HG03439 (cell line): ENCODE results near the gene BAHCC1.
"Not testable (repeated sequence)": the region's sequence is repeated elsewhere in the genome, so short reads cannot be mapped to it uniquely, and the experiment has no call there.

Experiments
- ATAC-seq: cut with Tn5 transposase; IDR thresholded peaks from one replicate; pipeline ENCODE4 v1.9.1; 2021; ENCODE audit warnings: mild to moderate bottlenecking, moderate library complexity; ENCODE audit not compliant: unreplicated experiment

BAHCC1 gene

DNA sequence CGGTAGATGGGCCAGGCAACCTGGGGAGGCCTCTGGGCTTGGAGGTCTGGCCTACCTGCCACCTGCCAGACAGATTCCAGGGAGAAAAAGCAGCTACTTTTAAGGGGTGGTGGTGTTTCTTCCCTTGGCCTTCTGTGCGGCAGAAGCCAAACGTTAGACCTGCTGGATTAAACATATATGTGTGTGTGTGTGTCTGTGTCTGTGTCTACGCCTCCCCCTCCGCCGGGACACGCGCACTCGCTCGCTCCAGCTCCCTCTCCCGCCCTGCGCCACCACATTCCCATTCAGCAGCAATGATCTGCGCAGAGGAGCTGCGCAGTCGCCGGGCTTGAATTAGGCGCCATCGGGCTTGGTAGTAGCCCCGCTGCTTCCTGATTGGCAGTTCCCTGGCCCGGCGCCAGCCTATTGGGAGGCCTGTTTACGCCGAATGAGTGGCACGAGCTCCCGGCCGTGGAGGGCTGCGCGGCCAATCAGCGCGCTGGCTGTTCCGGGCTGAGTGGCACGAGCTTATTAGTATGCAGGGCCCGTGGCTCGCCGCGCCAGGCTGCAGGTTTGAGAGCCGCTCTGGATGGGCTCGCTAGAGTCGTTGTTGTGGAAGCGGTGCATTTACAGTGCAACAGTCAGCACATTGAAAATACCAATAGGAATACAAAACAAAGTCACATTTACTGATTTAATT lies at the start of gene BAHCC1:
TSS of gene BAHCC1 (plus strand) at position 537 of the 679 bp plus-strand sequence. CDS start 4,283 bp downstream, outside the sequence.
- no peak for ATAC-seq

DNA sequence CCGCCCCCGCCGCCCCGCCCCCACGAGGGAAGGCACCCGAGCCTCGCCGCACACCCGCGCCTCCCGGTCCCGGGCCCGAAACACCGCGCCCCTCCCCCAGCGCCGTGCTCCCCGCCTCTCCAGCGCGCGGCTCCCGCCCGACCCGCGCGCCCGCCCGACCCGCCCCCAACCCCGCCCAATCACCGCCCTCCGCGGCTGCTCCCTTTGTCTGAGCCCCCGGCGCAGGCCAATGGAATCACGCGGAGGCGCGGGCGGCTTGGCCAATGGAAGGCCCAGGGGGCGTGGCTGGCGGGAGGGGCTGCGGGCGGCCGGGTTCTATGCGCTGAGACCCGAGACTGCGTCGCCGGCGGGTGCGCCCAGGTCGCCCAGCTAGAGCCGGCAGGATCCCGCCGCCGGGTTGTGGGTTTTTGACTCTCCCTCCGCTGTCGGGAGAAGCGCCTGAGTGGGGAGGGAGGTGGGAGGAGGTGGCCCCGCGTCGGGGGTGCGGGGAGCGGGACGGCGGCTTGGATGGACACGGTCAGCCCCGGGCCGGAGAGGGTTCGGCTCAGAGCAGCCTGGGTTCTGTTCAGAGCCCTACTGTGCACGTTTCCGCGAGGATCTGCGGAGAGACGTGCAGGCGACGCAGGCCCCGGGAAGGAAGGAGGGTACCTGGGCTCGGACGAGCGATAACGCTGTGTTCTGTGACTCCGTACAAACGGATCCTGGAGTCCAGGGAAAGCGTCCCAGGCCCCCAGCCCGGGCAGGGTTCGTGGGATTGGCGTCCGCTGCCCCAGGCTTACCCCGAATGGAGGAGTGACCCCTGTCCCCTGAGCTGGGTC lies 49.0 kb upstream of the BAHCC1 start:
- peak; percentile 71 for ATAC-seq

DNA sequence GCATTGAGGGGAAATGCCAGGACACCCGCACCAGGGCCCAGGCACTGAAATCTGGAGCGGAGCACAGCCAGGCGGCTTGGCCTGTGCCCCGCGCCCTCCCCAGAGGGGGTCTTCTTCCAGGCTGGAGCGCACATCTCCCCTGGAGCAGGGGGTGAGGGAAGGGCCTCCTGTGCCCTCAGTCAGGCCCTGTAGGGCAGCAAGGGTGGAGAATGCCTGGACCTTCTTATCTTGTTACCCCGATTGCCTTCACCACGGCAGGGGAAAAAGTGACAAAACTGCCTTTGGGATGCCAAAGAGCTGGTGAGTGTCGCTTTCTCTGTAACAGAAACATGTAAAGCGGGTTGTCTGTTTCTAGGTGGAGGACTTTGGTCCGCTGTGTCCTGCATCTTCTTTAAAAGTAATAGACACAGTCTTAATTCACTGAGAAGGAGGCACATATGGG lies 48.3 kb upstream of the BAHCC1 start:
- no peak for ATAC-seq

DNA sequence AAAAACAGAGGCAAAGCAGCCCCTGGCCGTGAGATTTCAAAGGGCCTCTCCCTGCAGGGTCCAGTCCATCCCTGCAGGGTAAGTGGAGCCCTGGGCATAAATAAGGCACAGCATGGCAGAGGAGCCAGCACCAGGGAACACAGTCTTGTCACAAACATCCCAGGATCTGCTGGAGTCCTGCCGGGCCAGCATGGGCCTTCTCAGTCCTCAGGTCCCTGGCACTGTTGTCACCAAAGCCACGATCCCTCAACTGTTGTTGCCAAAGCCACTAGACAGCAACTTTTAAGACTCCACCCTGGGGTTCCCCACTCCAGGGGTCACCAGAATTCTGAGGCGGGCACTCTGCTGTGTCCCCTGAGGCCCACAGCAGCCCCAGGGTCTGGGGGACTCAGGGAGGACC lies 47.8 kb upstream of the BAHCC1 start:
- no peak for ATAC-seq

DNA sequence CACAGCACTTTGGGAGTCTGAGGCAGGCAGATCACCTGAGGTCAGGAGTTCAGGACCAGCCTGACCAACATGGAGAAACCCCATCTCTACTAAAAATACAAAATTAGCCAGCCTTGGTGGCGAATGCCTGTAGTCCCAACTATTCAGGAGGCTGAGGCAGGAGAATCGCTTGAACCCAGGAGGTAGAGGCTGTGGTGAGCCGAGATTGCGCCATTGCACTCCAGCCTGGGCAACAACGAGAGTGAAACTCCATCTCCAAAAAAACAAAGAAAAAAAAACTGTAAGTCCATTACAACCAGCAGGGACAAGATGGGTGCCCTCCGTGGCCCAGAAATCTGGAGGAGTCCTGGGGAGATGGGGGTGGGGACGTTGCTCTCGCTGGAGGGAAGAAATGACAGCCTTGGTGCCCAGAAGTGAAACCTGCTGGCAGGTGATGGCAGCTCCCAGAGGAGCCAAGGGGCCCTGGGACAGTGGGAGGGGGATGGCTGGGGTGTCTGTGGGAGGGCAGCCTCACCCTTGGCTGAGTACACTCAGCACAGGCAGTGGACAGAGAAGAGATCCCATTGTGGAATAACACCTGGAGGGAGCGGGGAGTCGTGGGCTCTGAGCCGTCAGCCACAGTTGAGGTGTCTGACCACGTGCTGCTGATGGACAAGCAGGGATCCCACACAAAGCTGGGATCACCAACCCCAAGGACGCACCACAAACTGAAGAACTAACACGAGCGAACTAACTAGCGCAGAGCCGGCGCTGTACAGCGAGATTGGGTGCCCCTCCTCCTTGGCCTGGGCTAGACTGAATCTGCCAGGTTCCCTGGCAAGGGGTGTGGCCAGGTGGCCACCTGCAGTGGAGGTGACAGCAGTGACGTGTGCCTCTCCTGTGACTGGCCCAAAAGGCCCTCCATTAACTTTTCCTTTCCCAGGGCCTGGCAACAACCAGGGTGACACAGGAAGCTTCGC lies 46.9 kb upstream of the BAHCC1 start:
- no peak for ATAC-seq

DNA sequence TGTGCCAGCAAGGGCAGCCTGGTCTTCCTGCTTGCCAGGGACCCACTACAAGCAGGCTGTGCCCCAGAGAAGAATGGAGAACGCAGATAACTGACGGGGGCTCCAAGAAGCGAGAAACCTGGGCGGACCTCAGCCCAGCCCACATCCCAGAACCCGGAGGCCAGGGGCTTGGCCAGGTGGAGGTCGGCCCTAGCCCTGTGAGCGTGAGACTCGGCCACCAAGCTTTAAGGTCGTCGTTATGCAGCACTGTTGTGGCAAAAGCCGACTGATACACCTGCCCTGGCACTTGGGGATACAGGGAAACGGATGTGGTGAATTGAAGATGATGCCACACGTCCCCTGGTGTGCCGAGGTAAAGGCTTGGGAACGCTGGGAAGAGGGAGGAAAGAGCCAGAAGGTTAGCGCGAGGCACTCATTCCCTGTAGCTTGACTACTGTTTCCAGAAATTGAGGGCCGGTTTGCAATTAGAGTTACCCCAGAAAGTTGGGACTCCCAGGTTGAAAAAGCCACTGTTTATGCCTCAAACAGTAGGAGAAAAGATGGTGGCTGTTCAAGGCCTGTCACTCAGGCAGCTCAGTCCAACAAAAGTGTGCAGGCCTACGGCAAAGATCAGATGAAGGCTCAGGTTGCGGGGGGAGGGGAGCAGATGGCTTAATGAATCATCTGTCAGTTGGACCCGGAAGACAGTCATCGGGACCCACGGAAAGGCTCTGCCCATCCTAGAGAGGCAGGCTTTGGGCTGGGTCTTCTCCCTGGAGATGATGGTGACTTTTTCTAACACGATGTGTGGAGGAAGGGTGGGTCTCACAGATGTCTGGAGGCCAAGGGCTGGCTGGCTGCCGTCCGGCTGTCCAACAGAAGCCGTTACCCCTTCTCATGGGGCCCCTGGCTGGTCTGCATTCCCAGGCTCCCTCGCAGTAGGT lies 45.6 kb upstream of the BAHCC1 start:
- ATAC-seq, result no peak

DNA sequence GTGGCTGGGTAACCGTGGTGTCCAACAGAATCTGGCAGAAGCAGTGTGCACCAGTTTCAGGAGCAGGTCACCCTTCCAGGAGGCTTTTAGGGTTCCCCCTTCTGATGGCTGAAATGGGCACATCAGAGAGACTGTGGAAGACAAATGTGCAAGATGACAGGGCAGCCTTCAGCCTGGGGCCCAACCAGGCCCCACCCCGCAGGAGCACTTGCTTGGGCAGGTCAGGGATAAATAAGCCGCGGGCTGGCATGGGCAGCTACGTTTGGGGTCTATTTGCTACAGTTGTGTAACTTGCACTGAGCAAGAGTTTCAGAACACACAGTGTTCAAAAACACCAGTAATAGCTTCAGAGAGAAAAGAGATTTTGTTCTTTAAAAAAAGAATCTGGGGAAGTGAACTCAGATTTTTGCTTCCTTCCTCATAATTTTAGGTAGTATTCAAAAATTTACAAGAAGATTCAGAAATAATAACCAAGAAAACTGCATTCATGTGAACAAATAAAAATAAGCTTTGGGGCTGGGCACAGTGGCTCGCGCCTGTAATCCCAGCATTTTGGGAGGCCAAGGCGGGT lies 44.9 kb upstream of the BAHCC1 start:
- ATAC-seq, result no peak

DNA sequence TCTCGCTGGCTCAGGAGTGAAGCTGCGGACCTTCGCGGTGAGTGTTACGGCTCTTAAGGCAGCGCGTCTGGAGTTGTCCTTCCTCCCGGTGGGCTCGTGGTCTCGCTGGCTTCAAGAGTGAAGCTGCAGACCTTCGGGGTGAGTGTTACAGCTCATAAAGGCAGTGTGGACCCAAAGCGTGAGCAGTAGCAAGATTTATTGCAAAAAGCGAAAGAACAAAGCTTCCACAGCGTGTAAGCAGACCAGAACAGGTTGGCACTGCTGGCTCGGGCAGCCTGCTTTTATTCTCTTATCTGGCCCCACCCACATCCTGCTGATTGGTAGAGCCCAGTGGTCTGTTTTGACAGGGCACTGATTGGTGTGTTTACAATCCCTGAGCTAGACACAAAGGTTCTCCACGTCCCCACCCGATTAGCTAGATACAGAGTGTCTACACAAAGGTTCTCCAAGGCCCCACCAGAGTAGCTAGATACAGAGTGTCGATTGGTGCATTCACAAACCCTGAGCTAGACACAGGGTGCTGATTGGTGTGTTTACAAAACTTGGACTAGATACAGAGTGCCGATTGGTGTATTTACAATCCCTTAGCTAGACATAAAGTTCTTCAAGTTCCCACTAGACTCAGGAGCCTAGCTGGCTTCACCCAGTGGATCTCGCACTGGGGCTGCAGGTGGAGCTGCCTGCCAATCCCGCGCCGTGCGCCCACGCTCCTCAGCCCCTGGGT lies 43.8 kb upstream of the BAHCC1 start:
- not testable (repeated sequence) for ATAC-seq

DNA sequence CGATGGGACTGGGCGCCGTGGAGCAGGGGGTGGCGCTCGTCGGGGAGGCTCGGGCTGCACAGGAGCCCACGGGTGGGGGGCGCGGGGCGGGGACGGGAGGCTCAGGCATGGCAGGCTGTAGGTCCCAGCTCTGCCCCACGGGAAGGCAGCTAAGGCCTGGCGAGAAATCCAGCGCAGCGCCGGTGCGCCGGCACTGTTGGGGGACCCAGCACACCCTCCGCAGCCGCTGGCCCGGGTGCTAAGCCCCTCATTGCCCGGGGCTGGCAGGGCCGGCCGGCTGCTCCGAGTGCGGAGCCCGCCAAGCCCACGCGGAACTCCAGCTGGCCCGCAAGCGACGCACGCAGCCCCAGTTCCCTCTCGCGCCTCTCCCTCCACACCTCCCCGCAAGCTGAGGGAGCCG lies 43.2 kb upstream of the BAHCC1 start:
- not testable (repeated sequence) for ATAC-seq

DNA sequence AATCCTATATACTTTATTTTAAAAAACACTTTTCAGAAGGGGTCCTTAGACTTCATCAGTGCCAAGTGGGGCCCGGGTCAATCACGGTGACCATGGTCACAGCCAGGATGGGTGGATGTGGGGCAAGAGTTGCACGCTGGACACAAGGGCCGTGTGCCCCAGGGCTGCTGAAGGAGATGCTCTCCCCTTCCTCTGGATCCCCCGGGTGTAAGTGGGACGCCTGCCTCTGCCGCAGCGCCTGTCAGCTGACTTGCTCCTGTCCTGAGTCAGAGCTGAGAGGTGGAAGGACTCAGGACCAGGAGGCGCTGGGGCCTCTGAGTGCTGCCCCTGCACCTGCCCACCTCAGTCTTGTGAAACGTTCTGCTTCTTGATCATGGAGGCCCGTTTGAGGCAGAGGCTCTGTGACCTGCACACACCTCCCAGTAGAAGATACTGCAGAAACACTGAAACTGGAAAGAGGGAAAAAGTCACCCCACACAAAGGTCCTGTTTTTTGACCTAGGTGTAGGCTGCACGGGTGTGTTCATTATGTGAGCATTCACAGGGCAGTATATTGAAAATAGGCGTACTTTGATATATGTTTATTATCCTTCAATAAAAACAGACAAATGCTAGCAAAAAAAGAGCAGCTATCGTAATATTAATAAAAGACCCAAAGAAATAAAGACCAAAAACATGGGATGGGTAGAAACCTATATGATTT lies 40.9 kb upstream of the BAHCC1 start:
- ATAC-seq, result no peak

DNA sequence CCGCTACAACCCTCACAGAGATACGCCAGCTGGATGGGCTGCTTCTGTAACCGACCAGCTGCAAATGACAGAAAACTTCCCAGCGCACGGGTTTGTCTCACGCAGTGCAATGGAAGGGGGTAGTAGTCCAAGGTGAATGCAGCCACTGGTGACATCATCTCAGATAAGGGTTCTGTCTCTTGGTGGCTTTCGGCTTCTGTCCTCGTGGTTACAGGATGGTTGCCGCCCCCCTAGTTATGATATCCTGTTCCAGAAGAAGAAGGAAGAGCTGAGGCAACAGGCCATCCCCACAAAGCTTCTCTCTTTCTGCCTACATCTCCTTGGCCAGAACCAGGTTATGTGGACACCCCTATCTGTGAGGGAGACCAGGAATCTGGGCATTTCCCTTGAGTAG lies 40.3 kb upstream of the BAHCC1 start:
- no peak for ATAC-seq

DNA sequence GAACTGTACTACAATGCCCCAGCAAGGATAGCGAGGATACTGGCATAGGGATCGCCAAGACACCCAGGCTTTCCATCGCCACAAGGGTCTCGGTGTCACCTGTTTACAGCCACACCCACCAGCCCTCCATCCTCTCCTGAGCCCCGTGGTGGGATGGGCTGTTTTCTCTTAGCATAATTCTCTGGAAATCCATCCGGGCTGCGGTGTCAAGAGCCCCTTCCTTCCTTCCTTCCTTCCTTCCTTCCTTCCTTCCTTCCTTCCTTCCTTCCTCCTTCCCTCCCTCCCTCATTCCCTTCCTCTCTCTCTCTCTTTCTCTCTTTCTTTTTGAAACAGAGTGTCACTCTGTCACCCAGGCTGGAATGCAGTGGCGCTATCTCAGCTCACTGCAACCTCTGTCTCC lies 36.0 kb upstream of the BAHCC1 start:
- no peak for ATAC-seq

DNA sequence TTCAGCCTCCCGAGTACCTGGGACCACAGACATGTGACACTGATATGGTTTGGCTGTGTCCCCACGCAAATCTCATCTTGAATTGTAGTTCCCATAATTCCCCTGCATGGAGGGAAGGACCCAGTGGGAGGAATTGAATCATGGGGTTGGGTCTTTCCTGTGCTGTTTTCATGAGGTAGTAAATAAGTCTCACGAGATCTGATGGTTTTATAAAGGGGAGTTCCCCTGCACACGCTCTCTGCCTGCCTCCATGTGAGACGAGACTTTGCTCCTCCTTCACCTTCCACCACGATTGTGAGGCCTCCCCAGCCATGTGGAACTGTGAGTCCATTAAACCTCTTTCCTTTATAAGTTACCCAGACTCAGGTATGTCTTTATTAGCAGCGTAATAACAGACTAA lies 33.3 kb upstream of the BAHCC1 start:
- not testable (repeated sequence) for ATAC-seq

DNA sequence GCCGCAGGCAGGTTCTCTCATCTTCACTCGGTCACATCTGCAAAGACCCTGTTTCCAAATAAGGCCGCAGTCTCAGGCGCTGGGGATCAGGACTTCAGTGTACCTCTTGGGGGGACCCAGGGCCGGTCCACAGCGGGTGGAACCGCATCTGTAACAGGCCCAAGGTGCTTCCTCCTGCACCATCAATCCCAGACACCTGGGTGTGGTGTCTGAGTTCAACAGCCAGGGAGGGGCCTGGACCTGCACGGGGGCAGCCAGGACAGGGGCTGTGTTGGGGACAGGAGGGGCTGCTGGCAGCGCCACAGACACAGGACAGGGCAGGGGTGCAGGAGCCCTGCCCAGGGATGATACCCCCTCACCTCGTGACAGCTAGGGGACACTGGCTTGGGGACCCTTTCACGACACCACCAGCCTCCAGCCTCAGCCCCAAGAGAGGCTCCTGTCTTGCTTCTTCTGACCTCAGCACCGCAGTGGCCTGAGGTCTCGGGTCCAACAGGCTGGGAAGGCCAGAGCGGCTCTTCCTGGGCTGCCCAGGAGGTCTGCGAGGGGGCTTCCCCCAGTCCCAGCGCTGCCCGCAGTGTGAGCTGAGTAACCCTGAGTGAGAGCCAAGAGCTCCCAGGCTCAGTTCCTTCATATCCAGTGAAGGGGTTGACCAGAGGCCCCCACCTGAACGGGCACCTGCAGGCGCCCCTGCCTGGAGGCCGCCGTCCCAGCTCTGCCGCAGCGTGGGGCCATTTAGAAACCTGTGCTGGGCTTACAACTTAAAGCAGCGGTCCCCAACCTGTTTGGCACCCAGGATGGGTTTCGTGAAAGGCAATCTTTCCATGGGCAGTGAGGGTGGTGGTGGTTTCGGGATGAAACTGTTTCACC lies 30.7 kb upstream of the BAHCC1 start:
- ATAC-seq, result no peak

DNA sequence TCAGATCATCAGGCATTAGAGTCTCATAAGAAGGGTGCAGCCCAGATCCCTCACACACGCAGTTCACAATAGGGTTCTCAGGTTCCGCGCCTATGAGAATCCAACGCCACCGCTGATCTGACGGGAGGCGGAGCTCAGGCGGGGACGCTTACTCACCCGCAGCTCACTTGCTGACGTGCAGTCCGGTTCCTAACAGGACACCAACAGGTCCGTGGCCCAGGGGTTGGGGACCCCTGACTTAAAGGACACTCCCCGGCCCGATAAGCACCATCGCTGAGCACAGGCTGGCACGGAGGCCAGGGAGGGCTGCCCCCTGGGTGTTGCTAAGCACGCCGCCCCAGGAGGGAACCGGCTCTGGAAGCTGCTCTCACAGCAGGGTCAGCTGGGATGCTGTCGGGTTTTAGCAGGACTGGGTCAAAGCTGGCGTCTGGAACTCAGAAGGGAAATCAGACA lies 30.1 kb upstream of the BAHCC1 start:
- no peak for ATAC-seq

DNA sequence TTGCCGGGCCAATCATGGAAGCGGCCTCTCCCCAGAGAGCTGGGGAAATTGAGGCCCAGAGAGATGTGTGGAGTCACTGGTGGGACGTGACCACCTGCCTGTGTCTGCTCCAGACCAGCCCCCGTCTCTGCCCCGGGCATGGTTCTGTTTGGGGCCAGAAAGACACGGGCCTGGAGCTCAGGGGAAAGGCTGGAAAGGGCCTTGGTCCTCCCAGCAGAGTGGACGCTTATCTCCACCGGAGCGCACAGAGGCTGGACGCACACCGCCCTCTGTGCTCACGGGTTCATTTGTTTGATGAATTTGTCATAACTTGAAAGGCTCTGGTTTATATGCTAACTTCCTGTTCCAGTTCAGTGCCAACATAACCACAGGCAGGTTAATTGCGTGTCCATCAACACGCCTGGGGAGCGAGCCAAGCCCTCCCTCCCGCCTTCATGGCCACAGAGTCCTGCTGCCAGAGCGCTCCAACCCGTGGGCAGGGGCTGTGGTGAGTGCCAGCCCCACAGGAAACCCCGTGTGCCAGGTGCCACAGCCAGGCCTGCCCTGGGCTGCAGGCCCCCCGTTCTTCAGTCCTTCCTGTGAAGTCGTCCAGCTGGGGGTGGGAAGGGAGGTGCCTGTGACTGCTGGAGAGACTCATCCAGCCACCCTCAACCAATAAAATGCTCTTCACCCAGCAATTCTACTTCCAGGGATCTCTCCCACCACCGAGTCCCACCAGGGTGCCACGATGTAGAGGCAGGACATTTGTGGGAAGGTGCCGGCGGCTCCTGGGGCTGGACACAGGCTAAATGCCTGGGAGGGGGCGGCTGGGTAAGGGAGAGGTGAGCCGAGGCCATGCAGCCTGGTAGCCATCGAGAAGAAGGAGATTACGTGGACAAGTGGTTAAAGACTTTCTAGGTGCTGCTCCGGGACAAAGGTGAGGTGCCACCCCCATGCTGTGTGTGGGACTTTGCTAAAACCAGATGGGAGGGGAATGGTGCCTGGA lies 29.4 kb upstream of the BAHCC1 start:
- ATAC-seq, result no peak
